ENCODE data around the gene GNMT.
A peak's percentile ranks its signal among the peaks of the same experiment; 100 is the strongest.

GNMT gene

DNA sequence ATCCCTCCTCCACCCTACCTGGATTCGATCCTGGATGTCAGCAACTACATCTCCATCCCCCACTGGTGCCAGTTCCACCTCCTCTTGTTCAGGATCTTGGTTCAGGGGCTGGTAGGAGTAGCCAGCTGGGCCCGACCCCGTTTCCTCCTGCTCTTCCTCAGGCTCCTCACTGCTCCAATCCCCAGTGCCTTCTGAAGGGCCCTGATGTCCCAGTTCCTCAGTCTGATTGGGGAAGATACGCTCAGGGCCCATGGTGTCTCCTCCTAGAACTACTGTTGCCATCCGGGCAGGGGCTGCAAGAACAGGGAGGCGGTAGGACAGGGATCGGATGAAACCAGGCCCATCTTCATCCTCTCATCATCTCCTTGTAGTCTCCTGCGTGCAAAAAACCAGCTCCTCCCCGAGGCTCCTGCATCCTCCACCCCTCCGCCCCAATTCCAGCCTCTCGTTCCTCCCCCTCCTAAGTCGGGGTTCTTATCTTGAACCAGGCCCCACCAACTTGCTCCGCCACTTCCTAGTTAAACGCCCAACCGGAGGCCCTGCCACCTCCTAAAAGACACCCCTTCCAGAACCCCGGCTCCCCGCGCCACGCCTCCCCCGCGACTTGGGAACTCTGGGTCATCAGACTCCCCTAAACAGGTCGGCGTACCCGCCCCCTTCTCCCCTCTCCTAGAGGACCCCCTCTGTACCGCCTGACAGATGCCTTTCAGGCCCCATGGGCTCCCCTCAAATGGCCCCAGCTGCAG is 52.7 kb downstream of the GNMT start:
- Histone ChIP-seq H3K27me3 (ENCODE audit: insufficient read depth, low read length) (no peaks in the 10 kb centered on the region), H3K9ac (ENCODE audit: low read length) (peak overlapping the region; percentile 75), H4K91ac (ENCODE audit: low read depth, low read length) (no peak overlapping the region), H4K12ac (ENCODE audit: low read depth, low read length) (no peak overlapping the region), H3K4ac (ENCODE audit: low read depth, low read length) (peak overlapping the region; percentile 48), H2BK12ac (ENCODE audit: low read length) (no peak overlapping the region), H3K23ac (ENCODE audit: low read length) (no peak overlapping the region), H3K79me2 (ENCODE audit: control insufficient read depth, insufficient read depth, low read length, poor library complexity) (peaks cover 6% of the 10 kb centered on the region), H3K4me3 (ENCODE audit: low read depth, low read length) (peak overlapping the region; percentile 78), H3K36me3 (ENCODE audit: control insufficient read depth in 1 of 2, insufficient read depth in 2 of 2, low read length in 2 of 2) (peaks cover 53 to 54% of the 10 kb centered on the region in 2 experiments), H3K14ac (ENCODE audit: low read length) (peak overlapping the region; percentile 50), H2AK5ac (ENCODE audit: low read length) (no peak overlapping the region), H3K18ac (ENCODE audit: low read length) (no peak overlapping the region), H2AFZ (ENCODE audit: insufficient read depth, low read length, poor library complexity) (peak overlapping the region; percentile 8), H3K4me1 (ENCODE audit: control insufficient read depth in 1 of 2, insufficient read depth in 2 of 2, low read length in 2 of 2) (peaks cover 6 to 11% of the 10 kb centered on the region in 2 experiments), H3K4me2 (ENCODE audit: low read length) (peak overlapping the region; percentile 60), H3K79me1 (ENCODE audit: low read length) (peaks cover 5% of the 10 kb centered on the region), H3K9me3 (ENCODE audit: insufficient read depth, low read depth, low read length) (no peaks in the 10 kb centered on the region), H4K8ac (ENCODE audit: low read depth, low read length) (peak overlapping the region; percentile 40), H2BK120ac (ENCODE audit: insufficient read depth, low read length, poor library complexity) (no peak overlapping the region), H3K27ac (ENCODE audit: low read depth, low read length) (no peak overlapping the region), H2BK5ac (ENCODE audit: low read depth, low read length, poor library complexity) (no peak overlapping the region)
- WGBS (ENCODE audit: extremely low coverage, insufficient coverage, insufficient read length), result no CpG with 5 or more reads among the region's 25 CpGs
- DNase-seq, result peak in 1 of 2 donors; percentile 16

All from trophoblast cell (in vitro differentiated cells and primary cell).